ENCODE results near the gene RPS3. TPM values are rescaled to one million over a fixed set of nuclear protein-coding genes. Genes with fewer than 3 reads are reported as not detected.

Gene RPS3
- total and polyA plus RNA-seq, 2 of the 13 experiments (the other 11 are each of a cell fraction or from before 2014, with no cell fraction given): 2,143 to 3,616 TPM

- TF ChIP-seq EZH2 (conservative IDR thresholded peaks at IDR 0.05; ENCODE audit: low read depth, low read length): no peak
- TF ChIP-seq, protein P1, sequence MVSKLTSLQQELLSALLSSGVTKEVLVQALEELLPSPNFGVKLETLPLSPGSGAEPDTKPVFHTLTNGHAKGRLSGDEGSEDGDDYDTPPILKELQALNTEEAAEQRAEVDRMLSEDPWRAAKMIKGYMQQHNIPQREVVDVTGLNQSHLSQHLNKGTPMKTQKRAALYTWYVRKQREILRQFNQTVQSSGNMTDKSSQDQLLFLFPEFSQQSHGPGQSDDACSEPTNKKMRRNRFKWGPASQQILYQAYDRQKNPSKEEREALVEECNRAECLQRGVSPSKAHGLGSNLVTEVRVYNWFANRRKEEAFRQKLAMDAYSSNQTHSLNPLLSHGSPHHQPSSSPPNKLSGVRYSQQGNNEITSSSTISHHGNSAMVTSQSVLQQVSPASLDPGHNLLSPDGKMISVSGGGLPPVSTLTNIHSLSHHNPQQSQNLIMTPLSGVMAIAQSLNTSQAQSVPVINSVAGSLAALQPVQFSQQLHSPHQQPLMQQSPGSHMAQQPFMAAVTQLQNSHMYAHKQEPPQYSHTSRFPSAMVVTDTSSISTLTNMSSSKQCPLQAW (CRISPR knock-in tag; IDR thresholded peaks at IDR 0.05): peak; percentile 86
- TF ChIP-seq, protein P2, sequence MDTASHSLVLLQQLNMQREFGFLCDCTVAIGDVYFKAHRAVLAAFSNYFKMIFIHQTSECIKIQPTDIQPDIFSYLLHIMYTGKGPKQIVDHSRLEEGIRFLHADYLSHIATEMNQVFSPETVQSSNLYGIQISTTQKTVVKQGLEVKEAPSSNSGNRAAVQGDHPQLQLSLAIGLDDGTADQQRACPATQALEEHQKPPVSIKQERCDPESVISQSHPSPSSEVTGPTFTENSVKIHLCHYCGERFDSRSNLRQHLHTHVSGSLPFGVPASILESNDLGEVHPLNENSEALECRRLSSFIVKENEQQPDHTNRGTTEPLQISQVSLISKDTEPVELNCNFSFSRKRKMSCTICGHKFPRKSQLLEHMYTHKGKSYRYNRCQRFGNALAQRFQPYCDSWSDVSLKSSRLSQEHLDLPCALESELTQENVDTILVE (CRISPR knock-in tag; IDR thresholded peaks at IDR 0.05): peak; percentile 52; the same call in 1 of the 2 replicates
- peak; percentile 45; the same call in 1 of the 2 replicates for TF ChIP-seq ZNF639 (CRISPR knock-in tag; conservative IDR thresholded peaks at IDR 0.05)
- TF ChIP-seq, protein P3, sequence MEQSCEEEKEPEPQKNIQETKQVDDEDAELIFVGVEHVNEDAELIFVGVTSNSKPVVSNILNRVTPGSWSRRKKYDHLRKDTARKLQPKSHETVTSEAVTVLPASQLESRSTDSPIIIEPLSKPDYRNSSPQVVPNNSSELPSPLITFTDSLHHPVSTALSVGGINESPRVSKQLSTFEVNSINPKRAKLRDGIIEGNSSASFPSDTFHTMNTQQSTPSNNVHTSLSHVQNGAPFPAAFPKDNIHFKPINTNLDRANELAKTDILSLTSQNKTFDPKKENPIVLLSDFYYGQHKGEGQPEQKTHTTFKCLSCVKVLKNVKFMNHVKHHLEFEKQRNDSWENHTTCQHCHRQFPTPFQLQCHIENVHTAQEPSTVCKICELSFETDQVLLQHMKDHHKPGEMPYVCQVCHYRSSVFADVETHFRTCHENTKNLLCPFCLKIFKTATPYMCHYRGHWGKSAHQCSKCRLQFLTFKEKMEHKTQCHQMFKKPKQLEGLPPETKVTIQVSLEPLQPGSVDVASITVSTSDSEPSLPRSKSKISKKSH (CRISPR knock-in tag; IDR thresholded peaks at IDR 0.05; ENCODE audit: borderline replicate concordance): peak; percentile 42; the same call in 1 of the 2 replicates
- TF ChIP-seq NR2C2 (CRISPR knock-in tag; IDR thresholded peaks at IDR 0.05; ENCODE audit: borderline replicate concordance): peak; percentile 56; the same call in 1 of the 2 replicates
- TF ChIP-seq NR2F2 (IDR thresholded peaks at IDR 0.05; ENCODE audit: borderline replicate concordance, low read depth): peak; percentile 71; the same call in 1 of the 2 replicates
- TF ChIP-seq FUBP1 (CRISPR knock-in tag; IDR thresholded peaks at IDR 0.05; ENCODE audit: borderline replicate concordance): 0 out of 2 replicates have a peak, but pooled peaks have one; percentile 50
- 0 out of 2 replicates have a peak, but pooled peaks have one; percentile 22 for TF ChIP-seq MXD4 (CRISPR knock-in tag; IDR thresholded peaks at IDR 0.05)
- peak; percentile 86 for TF ChIP-seq ZNF281 (CRISPR knock-in tag; IDR thresholded peaks at IDR 0.05; ENCODE audit: borderline replicate concordance)
- TF ChIP-seq, protein P4, sequence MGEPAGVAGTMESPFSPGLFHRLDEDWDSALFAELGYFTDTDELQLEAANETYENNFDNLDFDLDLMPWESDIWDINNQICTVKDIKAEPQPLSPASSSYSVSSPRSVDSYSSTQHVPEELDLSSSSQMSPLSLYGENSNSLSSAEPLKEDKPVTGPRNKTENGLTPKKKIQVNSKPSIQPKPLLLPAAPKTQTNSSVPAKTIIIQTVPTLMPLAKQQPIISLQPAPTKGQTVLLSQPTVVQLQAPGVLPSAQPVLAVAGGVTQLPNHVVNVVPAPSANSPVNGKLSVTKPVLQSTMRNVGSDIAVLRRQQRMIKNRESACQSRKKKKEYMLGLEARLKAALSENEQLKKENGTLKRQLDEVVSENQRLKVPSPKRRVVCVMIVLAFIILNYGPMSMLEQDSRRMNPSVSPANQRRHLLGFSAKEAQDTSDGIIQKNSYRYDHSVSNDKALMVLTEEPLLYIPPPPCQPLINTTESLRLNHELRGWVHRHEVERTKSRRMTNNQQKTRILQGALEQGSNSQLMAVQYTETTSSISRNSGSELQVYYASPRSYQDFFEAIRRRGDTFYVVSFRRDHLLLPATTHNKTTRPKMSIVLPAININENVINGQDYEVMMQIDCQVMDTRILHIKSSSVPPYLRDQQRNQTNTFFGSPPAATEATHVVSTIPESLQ (CRISPR knock-in tag; conservative IDR thresholded peaks at IDR 0.05): no peak
- peak; percentile 60 for TF ChIP-seq ZBTB14 (CRISPR knock-in tag; IDR thresholded peaks at IDR 0.05)
Measured at GRCh38 chr11:75351791-75352587, 47.3 kb upstream of the RPS3 start (continued).

Data from HepG2 (cell line).